ENCODE data around the gene SEC24C. TPM values are rescaled to one million over a fixed set of nuclear protein-coding genes. Genes with fewer than 3 reads are reported as not detected.

Gene SEC24C
- total RNA-seq, 2 donors from 2014 or later = 63.2 to 71.4 TPM

DNA sequence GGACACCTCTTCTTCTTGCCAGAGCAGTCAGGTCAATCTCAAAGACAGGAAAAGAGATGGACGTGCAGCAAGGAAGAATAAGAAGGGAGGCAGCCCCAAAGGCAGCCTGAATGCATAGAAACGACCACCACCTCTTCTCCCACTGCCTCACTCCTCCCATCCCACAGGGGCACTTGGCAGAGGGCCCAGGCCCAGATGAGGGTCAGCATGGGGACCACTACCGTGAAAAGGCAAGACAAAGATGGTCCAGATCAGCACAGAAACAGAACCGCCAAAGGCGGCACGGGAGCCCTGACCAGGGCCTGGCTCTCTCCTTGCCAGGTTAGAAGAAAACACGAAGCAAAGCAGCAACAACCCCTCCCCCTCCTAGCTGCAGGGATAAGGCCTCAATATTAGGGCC is 69.2 kb downstream of the SEC24C start:
- TF ChIP-seq, protein P1, sequence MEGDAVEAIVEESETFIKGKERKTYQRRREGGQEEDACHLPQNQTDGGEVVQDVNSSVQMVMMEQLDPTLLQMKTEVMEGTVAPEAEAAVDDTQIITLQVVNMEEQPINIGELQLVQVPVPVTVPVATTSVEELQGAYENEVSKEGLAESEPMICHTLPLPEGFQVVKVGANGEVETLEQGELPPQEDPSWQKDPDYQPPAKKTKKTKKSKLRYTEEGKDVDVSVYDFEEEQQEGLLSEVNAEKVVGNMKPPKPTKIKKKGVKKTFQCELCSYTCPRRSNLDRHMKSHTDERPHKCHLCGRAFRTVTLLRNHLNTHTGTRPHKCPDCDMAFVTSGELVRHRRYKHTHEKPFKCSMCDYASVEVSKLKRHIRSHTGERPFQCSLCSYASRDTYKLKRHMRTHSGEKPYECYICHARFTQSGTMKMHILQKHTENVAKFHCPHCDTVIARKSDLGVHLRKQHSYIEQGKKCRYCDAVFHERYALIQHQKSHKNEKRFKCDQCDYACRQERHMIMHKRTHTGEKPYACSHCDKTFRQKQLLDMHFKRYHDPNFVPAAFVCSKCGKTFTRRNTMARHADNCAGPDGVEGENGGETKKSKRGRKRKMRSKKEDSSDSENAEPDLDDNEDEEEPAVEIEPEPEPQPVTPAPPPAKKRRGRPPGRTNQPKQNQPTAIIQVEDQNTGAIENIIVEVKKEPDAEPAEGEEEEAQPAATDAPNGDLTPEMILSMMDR (conservative IDR thresholded peaks at IDR 0.05) = no peak
- Mint-ChIP-seq H3K4me1 (peaks cover 37% of the 10 kb centered on the region), H3K36me3 (ENCODE audit: low read depth) (peaks cover 19% of the 10 kb centered on the region), H3K9me3 (no peaks in the 10 kb centered on the region), H3K27ac (no peak overlapping the region), H3K4me3 (no peak overlapping the region), H3K27me3 (ENCODE audit: insufficient read depth) (peaks cover 2% of the 10 kb centered on the region)
- H3K27ac ChIP-seq (ENCODE audit: low read depth, low read length) = no peak overlapping the region
- 93 to 98% methylated on average over 5 to 7 of the region's 7 CpGs for WGBS, 2 experiments (ENCODE audit: insufficient coverage in 1 of 2, insufficient read length in 1 of 2)
- H3K4me3 ChIP-seq (ENCODE audit: low read length) = no peak overlapping the region
- no peaks in the 10 kb centered on the region for H3K27me3 ChIP-seq (ENCODE audit: control insufficient read depth, insufficient read depth, low read length, poor library complexity, severe bottlenecking)
- peaks cover 20% of the 10 kb centered on the region for H3K36me3 ChIP-seq (ENCODE audit: control insufficient read depth, insufficient read depth, low read length)
- no peak for DNase-seq
- no peak overlapping the region for H3K9ac ChIP-seq (ENCODE audit: extremely low read depth, low read length, poor library complexity, severe bottlenecking)
- peaks cover 16% of the 10 kb centered on the region for H3K4me1 ChIP-seq (ENCODE audit: control insufficient read depth, insufficient read depth, low read length)
- H3K9me3 ChIP-seq (ENCODE audit: control insufficient read depth, low read length) = no peaks in the 10 kb centered on the region

DNA sequence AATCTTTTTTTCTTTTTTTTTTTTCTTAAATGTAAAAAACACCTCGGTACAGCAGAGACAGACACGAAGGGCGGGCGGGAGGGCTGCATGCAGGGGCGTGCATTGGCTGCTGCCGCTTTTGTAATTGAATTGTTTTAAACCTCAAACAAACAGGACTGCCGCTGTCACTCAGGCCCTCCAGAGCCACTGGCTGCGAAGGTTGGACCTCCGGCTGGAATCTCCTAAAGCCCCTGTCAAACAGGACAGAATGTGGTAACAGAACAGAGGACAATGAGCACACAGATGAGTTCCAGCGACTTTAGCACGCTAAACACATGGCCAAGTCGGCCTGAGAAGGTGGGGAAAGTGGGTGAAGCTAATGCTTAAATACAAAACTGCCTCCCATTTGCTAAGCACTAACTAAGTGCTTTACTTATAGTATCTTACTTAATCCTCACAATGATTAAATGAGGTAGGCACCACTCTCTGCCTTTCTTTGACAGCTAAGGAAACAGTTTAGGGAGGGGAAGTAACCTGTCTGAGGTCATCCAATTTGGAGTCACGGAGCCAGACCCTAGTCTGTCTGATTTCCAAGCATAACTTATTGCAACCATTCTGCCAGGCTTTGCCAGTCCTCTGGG is 70.2 kb downstream of the SEC24C start:
- H3K4me3 ChIP-seq (ENCODE audit: low read length) = no peak overlapping the region
- Mint-ChIP-seq H3K36me3 (ENCODE audit: low read depth) (peaks cover 12% of the 10 kb centered on the region), H3K27me3 (ENCODE audit: insufficient read depth) (peaks cover 2% of the 10 kb centered on the region)

DNA sequence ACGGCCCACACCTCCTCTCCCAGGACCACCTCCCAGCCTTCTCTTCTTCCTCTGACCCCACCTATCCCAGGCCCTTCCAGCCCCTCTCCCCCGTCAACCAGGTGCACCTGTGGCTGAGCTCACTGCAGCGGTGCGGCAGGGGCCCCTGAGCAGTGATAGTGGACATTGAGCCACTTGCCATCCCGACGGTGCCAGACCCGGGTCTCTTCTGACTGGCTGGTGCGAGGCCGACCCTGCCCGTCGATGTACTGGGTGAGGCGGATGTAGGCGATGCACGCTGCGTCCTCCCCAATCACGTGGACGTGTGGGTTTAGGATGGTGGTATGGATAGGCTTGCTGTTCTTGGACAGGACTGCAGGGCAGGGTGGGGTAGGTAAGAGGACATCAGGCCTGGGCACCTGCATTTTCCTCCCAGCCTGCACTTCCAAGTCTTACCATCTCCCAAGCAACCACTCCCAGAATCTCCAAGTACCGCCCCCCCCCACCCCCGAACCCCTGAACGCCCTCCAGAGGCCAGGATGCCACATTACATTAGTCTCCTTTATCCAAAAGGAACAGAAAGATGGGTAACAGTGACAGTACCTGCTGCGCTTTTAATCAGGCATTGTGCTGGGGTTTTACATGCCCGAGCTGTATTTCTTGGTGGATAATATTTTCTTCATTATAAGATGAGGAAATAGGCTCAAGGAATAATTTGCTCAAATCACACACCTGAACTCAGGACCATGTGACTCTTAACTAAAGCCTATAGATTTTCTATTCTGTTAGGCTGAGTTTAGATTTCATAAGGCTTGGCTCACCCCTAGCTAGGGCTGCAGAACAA is 70.9 kb downstream of the SEC24C start:
- TF ChIP-seq, protein P1 (conservative IDR thresholded peaks at IDR 0.05) = peak; percentile 68
- H3K4me1 ChIP-seq (ENCODE audit: control insufficient read depth, insufficient read depth, low read length) = peaks cover 33% of the 10 kb centered on the region
- no peak overlapping the region for H3K9ac ChIP-seq (ENCODE audit: extremely low read depth, low read length, poor library complexity, severe bottlenecking)
- H3K27ac ChIP-seq (ENCODE audit: low read depth, low read length) = no peak overlapping the region
- Mint-ChIP-seq H3K9me3 (no peaks in the 10 kb centered on the region), H3K36me3 (ENCODE audit: low read depth) (peaks cover 12% of the 10 kb centered on the region), H3K4me3 (no peak overlapping the region), H3K27ac (no peak overlapping the region), H3K27me3 (ENCODE audit: insufficient read depth) (peaks cover 4% of the 10 kb centered on the region), H3K4me1 (peaks cover 49% of the 10 kb centered on the region)
- H3K4me3 ChIP-seq (ENCODE audit: low read length) = no peak overlapping the region
- WGBS, 2 experiments (ENCODE audit: insufficient coverage in 1 of 2, insufficient read length in 1 of 2) = 83 to 96% methylated on average over 3 to 22 of the region's 22 CpGs
- peaks cover 19% of the 10 kb centered on the region for H3K36me3 ChIP-seq (ENCODE audit: control insufficient read depth, insufficient read depth, low read length)
- no peaks in the 10 kb centered on the region for H3K9me3 ChIP-seq (ENCODE audit: control insufficient read depth, low read length)
- H3K27me3 ChIP-seq (ENCODE audit: control insufficient read depth, insufficient read depth, low read length, poor library complexity, severe bottlenecking) = no peaks in the 10 kb centered on the region
- peak; percentile 90 for DNase-seq

More for the DNA sequence above, 70.2 kb downstream of the SEC24C start:
- H3K27me3 ChIP-seq (ENCODE audit: control insufficient read depth, insufficient read depth, low read length, poor library complexity, severe bottlenecking) = no peaks in the 10 kb centered on the region
- H3K4me1 ChIP-seq (ENCODE audit: control insufficient read depth, insufficient read depth, low read length) = peaks cover 26% of the 10 kb centered on the region
- DNase-seq = no peak
- peaks cover 19% of the 10 kb centered on the region for H3K36me3 ChIP-seq (ENCODE audit: control insufficient read depth, insufficient read depth, low read length)
- H3K4me1 Mint-ChIP-seq = peaks cover 47% of the 10 kb centered on the region
- no peaks in the 10 kb centered on the region for H3K9me3 Mint-ChIP-seq
- no peak overlapping the region for H3K4me3 Mint-ChIP-seq
- no peaks in the 10 kb centered on the region for H3K9me3 ChIP-seq (ENCODE audit: control insufficient read depth, low read length)
- H3K9ac ChIP-seq (ENCODE audit: extremely low read depth, low read length, poor library complexity, severe bottlenecking) = no peak overlapping the region
- TF ChIP-seq, protein P1 (conservative IDR thresholded peaks at IDR 0.05) = no peak
- 90 to 91% methylated on average over 7 to 13 of the region's 13 CpGs for whole genome bisulfite sequencing, 2 experiments (ENCODE audit: insufficient coverage in 1 of 2, insufficient read length in 1 of 2)
- H3K27ac ChIP-seq (ENCODE audit: low read depth, low read length) = no peak overlapping the region
- H3K27ac Mint-ChIP-seq = no peak overlapping the region

All from endodermal cell (in vitro differentiated cells).